ENCODE results near the gene IFT172.

DNA sequence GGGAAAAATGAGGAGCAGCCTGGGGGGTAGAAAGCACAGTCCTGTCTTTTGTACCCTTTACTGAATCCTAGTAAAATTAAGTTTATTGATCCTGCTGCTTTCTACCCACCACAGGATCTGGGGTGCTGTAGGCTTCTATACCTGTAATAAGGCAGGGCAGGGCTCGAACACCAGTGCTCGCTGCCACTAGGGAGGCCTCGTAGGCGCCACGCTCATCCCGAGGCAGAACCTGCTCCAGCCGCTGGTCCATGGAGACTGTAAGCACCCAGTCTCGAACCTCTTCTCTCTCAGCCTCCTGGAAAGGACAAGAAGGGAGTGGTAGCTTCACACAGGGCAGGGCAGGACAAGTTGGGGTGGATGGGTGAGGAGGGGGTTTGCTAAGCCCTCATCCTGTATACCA, 44.4 kb downstream of the IFT172 start:
- TF ChIP-seq, protein P1, sequence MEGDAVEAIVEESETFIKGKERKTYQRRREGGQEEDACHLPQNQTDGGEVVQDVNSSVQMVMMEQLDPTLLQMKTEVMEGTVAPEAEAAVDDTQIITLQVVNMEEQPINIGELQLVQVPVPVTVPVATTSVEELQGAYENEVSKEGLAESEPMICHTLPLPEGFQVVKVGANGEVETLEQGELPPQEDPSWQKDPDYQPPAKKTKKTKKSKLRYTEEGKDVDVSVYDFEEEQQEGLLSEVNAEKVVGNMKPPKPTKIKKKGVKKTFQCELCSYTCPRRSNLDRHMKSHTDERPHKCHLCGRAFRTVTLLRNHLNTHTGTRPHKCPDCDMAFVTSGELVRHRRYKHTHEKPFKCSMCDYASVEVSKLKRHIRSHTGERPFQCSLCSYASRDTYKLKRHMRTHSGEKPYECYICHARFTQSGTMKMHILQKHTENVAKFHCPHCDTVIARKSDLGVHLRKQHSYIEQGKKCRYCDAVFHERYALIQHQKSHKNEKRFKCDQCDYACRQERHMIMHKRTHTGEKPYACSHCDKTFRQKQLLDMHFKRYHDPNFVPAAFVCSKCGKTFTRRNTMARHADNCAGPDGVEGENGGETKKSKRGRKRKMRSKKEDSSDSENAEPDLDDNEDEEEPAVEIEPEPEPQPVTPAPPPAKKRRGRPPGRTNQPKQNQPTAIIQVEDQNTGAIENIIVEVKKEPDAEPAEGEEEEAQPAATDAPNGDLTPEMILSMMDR (IDR thresholded peaks at IDR 0.05; ENCODE audit: borderline replicate concordance, extremely low read depth, low read length, poor library complexity, severe bottlenecking) = no peak
- no peak for TF ChIP-seq EZH2 (IDR thresholded peaks at IDR 0.05; ENCODE audit: borderline replicate concordance, low read depth, low read length, severe bottlenecking)

Measured in DND-41 (cell line).